Activated T-cell treated with anti-CD3 and anti-CD28 coated beads, Interleukin-2, amount 50 U/mL, for 24 hours (primary cell): ENCODE measurements around the gene AOC1.

Experiments
- DNase-seq: peaks from one replicate; pipeline ENCODE4 v3.0.0-alpha.2; 2020
- H3K27ac Mint-ChIP-seq: 2 replicates; pipeline ENCODE4 v1.8.0; 2020; ENCODE audit warnings: mild to moderate bottlenecking, mixed read lengths
- H3K27me3 Mint-ChIP-seq: 2 replicates; pipeline ENCODE4 v1.8.0; 2020; ENCODE audit warnings: mixed read lengths
- H3K36me3 Mint-ChIP-seq: 2 replicates; pipeline ENCODE4 v1.8.0; 2020; ENCODE audit warnings: low read depth, mixed read lengths
- H3K4me1 Mint-ChIP-seq: 2 replicates; pipeline ENCODE4 v1.8.0; 2020; ENCODE audit warnings: low read depth, mixed read lengths
- H3K4me3 Mint-ChIP-seq: 2 replicates; pipeline ENCODE4 v1.8.0; 2020; ENCODE audit warnings: mild to moderate bottlenecking, moderate library complexity, mixed read lengths
- H3K9me3 Mint-ChIP-seq: 2 replicates; pipeline ENCODE4 v1.8.0; 2020; ENCODE audit warnings: mixed read lengths

Gene AOC1

GRCh38 chr7:150860291-150860977, 8.1 kb downstream of the AOC1 start:
- no peak overlapping the region for H3K27ac Mint-ChIP-seq
- DNase-seq: no peak
- no peaks in the 10 kb centered on the region for H3K36me3 Mint-ChIP-seq
- H3K9me3 Mint-ChIP-seq: no peaks in the 10 kb centered on the region
- H3K27me3 Mint-ChIP-seq: peaks cover 4% of the 10 kb centered on the region
- no peak overlapping the region for H3K4me3 Mint-ChIP-seq
- H3K4me1 Mint-ChIP-seq: no peaks in the 10 kb centered on the region

- Mint-ChIP-seq H3K4me1 (no peaks in the 10 kb centered on the region), H3K27me3 (peaks cover 6% of the 10 kb centered on the region), H3K4me3 (no peak overlapping the region), H3K9me3 (no peaks in the 10 kb centered on the region), H3K36me3 (no peaks in the 10 kb centered on the region), H3K27ac (no peak overlapping the region)
- DNase-seq: no peak
These were observed 8.6 kb downstream of the AOC1 start for GRCh38 chr7:150860978-150861295.

GRCh38 chr7:150862356-150862755, 10.0 kb downstream of the AOC1 start:
- Mint-ChIP-seq H3K4me1 (peaks cover under 1% of the 10 kb centered on the region), H3K27ac (no peak overlapping the region), H3K27me3 (peaks cover 16% of the 10 kb centered on the region), H3K36me3 (no peaks in the 10 kb centered on the region), H3K9me3 (no peaks in the 10 kb centered on the region), H3K4me3 (no peak overlapping the region)
- no peak for DNase-seq

GRCh38 chr7:150863946-150864345, 11.6 kb downstream of the AOC1 start:
- Mint-ChIP-seq H3K9me3 (no peaks in the 10 kb centered on the region), H3K36me3 (no peaks in the 10 kb centered on the region), H3K4me3 (no peak overlapping the region), H3K27me3 (peaks cover 31% of the 10 kb centered on the region), H3K4me1 (peaks cover 2% of the 10 kb centered on the region), H3K27ac (no peak overlapping the region)
- no peak for DNase-seq

- H3K36me3 Mint-ChIP-seq: no peaks in the 10 kb centered on the region
- H3K4me1 Mint-ChIP-seq: peaks cover 2% of the 10 kb centered on the region
- H3K27ac Mint-ChIP-seq: peak overlapping the region; percentile 50
- DNase-seq: no peak
- no peak overlapping the region for H3K4me3 Mint-ChIP-seq
- H3K9me3 Mint-ChIP-seq: no peaks in the 10 kb centered on the region
- H3K27me3 Mint-ChIP-seq: peaks cover 38% of the 10 kb centered on the region
These were observed 14.7 kb downstream of the AOC1 start for GRCh38 chr7:150866932-150867564.

GRCh38 chr7:150867605-150868004, 15.3 kb downstream of the AOC1 start:
- Mint-ChIP-seq H3K9me3 (no peaks in the 10 kb centered on the region), H3K4me1 (peaks cover 2% of the 10 kb centered on the region), H3K36me3 (no peaks in the 10 kb centered on the region), H3K27me3 (peaks cover 38% of the 10 kb centered on the region), H3K4me3 (no peak overlapping the region), H3K27ac (peak overlapping the region; percentile 50)
- DNase-seq: no peak

GRCh38 chr7:150869467-150869866, 17.1 kb downstream of the AOC1 start:
- peaks cover 2% of the 10 kb centered on the region for H3K4me1 Mint-ChIP-seq
- H3K9me3 Mint-ChIP-seq: no peaks in the 10 kb centered on the region
- peaks cover 38% of the 10 kb centered on the region for H3K27me3 Mint-ChIP-seq
- DNase-seq: no peak
- no peak overlapping the region for H3K27ac Mint-ChIP-seq
- no peaks in the 10 kb centered on the region for H3K36me3 Mint-ChIP-seq
- H3K4me3 Mint-ChIP-seq: no peak overlapping the region

- H3K36me3 Mint-ChIP-seq: no peaks in the 10 kb centered on the region
- H3K4me1 Mint-ChIP-seq: peaks cover 12% of the 10 kb centered on the region
- no peak overlapping the region for H3K27ac Mint-ChIP-seq
- no peak for DNase-seq
- H3K9me3 Mint-ChIP-seq: no peaks in the 10 kb centered on the region
- no peak overlapping the region for H3K4me3 Mint-ChIP-seq
- peaks cover 29% of the 10 kb centered on the region for H3K27me3 Mint-ChIP-seq
These were observed 19.3 kb downstream of the AOC1 start for GRCh38 chr7:150871601-150872000.

- Mint-ChIP-seq H3K4me1 (peaks cover 17% of the 10 kb centered on the region), H3K27me3 (peaks cover 7% of the 10 kb centered on the region)
These were observed 22.3 kb downstream of the AOC1 start for GRCh38 chr7:150874401-150875198.

GRCh38 chr7:150875791-150876190, 23.5 kb downstream of the AOC1 start:
- no peak for DNase-seq
- Mint-ChIP-seq H3K9me3 (peaks cover 16% of the 10 kb centered on the region), H3K4me1 (peaks cover 17% of the 10 kb centered on the region), H3K4me3 (no peak overlapping the region), H3K27ac (no peak overlapping the region), H3K27me3 (peaks cover 7% of the 10 kb centered on the region), H3K36me3 (no peaks in the 10 kb centered on the region)

More at GRCh38 chr7:150874401-150875198, 22.3 kb downstream of the AOC1 start:
- no peak overlapping the region for H3K27ac Mint-ChIP-seq
- no peaks in the 10 kb centered on the region for H3K36me3 Mint-ChIP-seq
- no peak for DNase-seq
- no peak overlapping the region for H3K4me3 Mint-ChIP-seq
- H3K9me3 Mint-ChIP-seq: peaks cover 5% of the 10 kb centered on the region

- DNase-seq: peak; percentile 58
- no peak overlapping the region for H3K27ac Mint-ChIP-seq
- no peak overlapping the region for H3K4me3 Mint-ChIP-seq
These were observed 24.7 kb downstream of the AOC1 start for GRCh38 chr7:150876817-150877526.

GRCh38 chr7:150877536-150877935, 25.2 kb downstream of the AOC1 start:
- no peaks in the 10 kb centered on the region for H3K36me3 Mint-ChIP-seq
- no peak for DNase-seq
- H3K27me3 Mint-ChIP-seq: no peaks in the 10 kb centered on the region
- H3K9me3 Mint-ChIP-seq: peaks cover 26% of the 10 kb centered on the region
- no peak overlapping the region for H3K27ac Mint-ChIP-seq
- H3K4me3 Mint-ChIP-seq: no peak overlapping the region
- peaks cover 17% of the 10 kb centered on the region for H3K4me1 Mint-ChIP-seq

More at GRCh38 chr7:150876817-150877526, 24.7 kb downstream of the AOC1 start:
- Mint-ChIP-seq H3K9me3 (peaks cover 21% of the 10 kb centered on the region), H3K36me3 (no peaks in the 10 kb centered on the region), H3K27me3 (no peaks in the 10 kb centered on the region), H3K4me1 (peaks cover 17% of the 10 kb centered on the region)

GRCh38 chr7:150879345-150879744, 27.0 kb downstream of the AOC1 start:
- no peak for DNase-seq

GRCh38 chr7:150881189-150881588, 28.9 kb downstream of the AOC1 start:
- Mint-ChIP-seq H3K36me3 (no peaks in the 10 kb centered on the region), H3K27ac (no peak overlapping the region), H3K9me3 (peaks cover 40% of the 10 kb centered on the region), H3K4me1 (peaks cover 9% of the 10 kb centered on the region), H3K4me3 (no peak overlapping the region), H3K27me3 (no peaks in the 10 kb centered on the region)
- DNase-seq: no peak

More at GRCh38 chr7:150879345-150879744, 27.0 kb downstream of the AOC1 start:
- peaks cover 33% of the 10 kb centered on the region for H3K9me3 Mint-ChIP-seq
- no peak overlapping the region for H3K4me3 Mint-ChIP-seq
- H3K36me3 Mint-ChIP-seq: no peaks in the 10 kb centered on the region
- H3K27ac Mint-ChIP-seq: no peak overlapping the region
- no peaks in the 10 kb centered on the region for H3K27me3 Mint-ChIP-seq
- H3K4me1 Mint-ChIP-seq: peaks cover 17% of the 10 kb centered on the region
